H1 (cell line): ENCODE measurements around the gene SND1. TPM values are rescaled to one million over a fixed set of nuclear protein-coding genes. Genes with fewer than 3 reads are reported as not detected.

Source experiments
- CTCF ChIA-PET: fragments of 300-600 bp; sonication (Branson Sonifier 250); formaldehyde crosslinking; loops from one replicate; lab custom pipeline; 2021; ENCODE audit not compliant: partially characterized antibody; lab: Charles Lee
- POLR2A ChIA-PET: fragments of 300-600 bp; sonication (Branson Sonifier 250); formaldehyde crosslinking; loops from one replicate; lab custom pipeline; 2021; ENCODE audit warnings: inconsistent platforms; ENCODE audit not compliant: partially characterized antibody; lab: Charles Lee
- DNase-seq, 2 experiments: peaks; one replicate each; pipeline versions ENCODE4 v3.0.0 to v3.0.0-alpha.2; 2010 to 2022; ENCODE audit warnings: low spot score in 2 of 2, low read depth in 1 of 2, mixed read lengths in 1 of 2
- FAIRE-seq: peaks from 2 replicates; lab custom pipeline; 2011; peaks lifted over from hg19 to GRCh38; lab: Jason Lieb, UNC
- H2AFZ ChIP-seq: 2 replicates; pipeline ENCODE4 v1.8.1; 2012; ENCODE audit warnings: low read length, inconsistent platforms
- H2AK5ac ChIP-seq: 2 replicates; pipeline ENCODE4 v1.6.1; 2013; ENCODE audit warnings: low read depth, low read length
- H2BK120ac ChIP-seq: replicated peaks from 2 replicates; pipeline ENCODE3; 2013; ENCODE audit warnings: low read depth, low read length, inconsistent platforms
- H2BK12ac ChIP-seq: 2 replicates; pipeline ENCODE4 v1.6.1; 2013; ENCODE audit warnings: low read depth, low read length
- H2BK15ac ChIP-seq: 2 replicates; pipeline ENCODE4 v1.6.1; 2013; ENCODE audit warnings: low read length
- H2BK20ac ChIP-seq: 2 replicates; pipeline ENCODE4 v1.6.1; 2013; ENCODE audit warnings: low read length
- H2BK5ac ChIP-seq: 2 replicates; pipeline ENCODE4 v1.6.1; 2013; ENCODE audit warnings: low read depth, low read length
- H3K14ac ChIP-seq: 2 replicates; pipeline ENCODE4 v1.6.1; 2013; ENCODE audit warnings: inconsistent platforms; ENCODE audit not compliant: insufficient read length
- H3K18ac ChIP-seq: 2 replicates; pipeline ENCODE4 v1.6.1; 2013; ENCODE audit warnings: low read length; ENCODE audit errors: extremely low read depth
- H3K23ac ChIP-seq: 2 replicates; pipeline ENCODE4 v1.6.1; 2013; ENCODE audit warnings: inconsistent platforms; ENCODE audit not compliant: insufficient read length
- H3K23me2 ChIP-seq: 2 replicates; pipeline ENCODE4 v1.6.1; 2013; ENCODE audit warnings: low read depth, low read length
- H3K27ac ChIP-seq: 2 replicates; pipeline ENCODE4 v1.6.1; 2011; ENCODE audit warnings: low read depth, low read length, inconsistent platforms
- H3K27me3 ChIP-seq, 4 experiments: replicated peaks in 1 of 4; 1 replicate in 1 of 4; 2 replicates in 3 of 4; pipeline versions ENCODE4 v1.6.1 to v1.8.1; 2011 to 2013; ENCODE audit warnings: low read length in 3 of 4, mild to moderate bottlenecking in 3 of 4, inconsistent platforms in 2 of 4, mixed read lengths in 2 of 4, moderate library complexity in 1 of 4; ENCODE audit not compliant: control insufficient read depth in 3 of 4, insufficient read depth in 3 of 4; ENCODE audit errors: extremely low read depth in 1 of 4
- H3K36me3 ChIP-seq, 4 experiments: 2 replicates each; pipeline versions ENCODE4 v1.6.1 to v1.8.1; 2011 to 2013; ENCODE audit warnings: mild to moderate bottlenecking in 4 of 4, low read length in 3 of 4, moderate library complexity in 2 of 4, control low read depth in 1 of 4, inconsistent platforms in 1 of 4; ENCODE audit not compliant: insufficient read depth in 4 of 4, control insufficient read depth in 2 of 4
- H3K4ac ChIP-seq: replicated peaks from 2 replicates; pipeline ENCODE3; 2013; ENCODE audit warnings: low read length, low read depth, mixed read lengths, inconsistent platforms; ENCODE audit not compliant: insufficient read length
- H3K4me1 ChIP-seq, 4 experiments: replicated peaks in 1 of 4; 1 replicate in 1 of 4; 2 replicates in 3 of 4; pipeline versions ENCODE4 v1.6.1 to v1.8.1; 2011 to 2013; ENCODE audit warnings: low read length in 3 of 4, inconsistent platforms in 2 of 4, mixed read lengths in 1 of 4; ENCODE audit not compliant: insufficient read depth in 4 of 4, control insufficient read depth in 3 of 4
- H3K4me2 ChIP-seq, 2 experiments: 2 replicates each; pipeline versions ENCODE4 v1.6.1 to v1.8.1; 2011 to 2013; ENCODE audit warnings: low read depth in 2 of 2, low read length in 2 of 2, control low read depth in 1 of 2, inconsistent platforms in 1 of 2, mild to moderate bottlenecking in 1 of 2; ENCODE audit not compliant: insufficient read depth in 1 of 2
- H3K4me3 ChIP-seq, 4 experiments: fragments of 200-600, 300-600 bp in 1 of 4; sonication (generic), shearing (Covaris generic), sonication (Bioruptor Twin) in 1 of 4; 2 replicates each; pipeline versions ENCODE4 v1.5.1 to v1.8.1; 2011 to 2016; ENCODE audit warnings: low read length in 4 of 4, low read depth in 3 of 4, control low read depth in 2 of 4, inconsistent platforms in 2 of 4, mild to moderate bottlenecking in 2 of 4, mixed read lengths in 1 of 4, moderate library complexity in 1 of 4; ENCODE audit not compliant: insufficient read depth in 2 of 4; ENCODE audit errors: extremely low read depth in 1 of 4
- H3K56ac ChIP-seq: replicated peaks from 2 replicates; pipeline ENCODE3; 2013; ENCODE audit warnings: low read depth, mild to moderate bottlenecking, mixed read lengths, low read length, inconsistent platforms; ENCODE audit not compliant: insufficient read length
- H3K79me1 ChIP-seq: 2 replicates; pipeline ENCODE4 v1.6.1; 2013; ENCODE audit warnings: low read depth, low read length, control low read depth
- H3K79me2 ChIP-seq, 2 experiments: 2 replicates each; pipeline versions ENCODE4 v1.6.1 to v1.8.1; 2012 to 2013; ENCODE audit warnings: low read length in 2 of 2, mild to moderate bottlenecking in 2 of 2, inconsistent platforms in 1 of 2; ENCODE audit not compliant: insufficient read depth in 2 of 2, control insufficient read depth in 1 of 2
- H3K9ac ChIP-seq, 4 experiments: replicated peaks in 1 of 4; 1 replicate in 1 of 4; 2 replicates in 3 of 4; pipeline versions ENCODE4 v1.6.1 to v1.8.1; 2011 to 2013; ENCODE audit warnings: low read depth in 3 of 4, low read length in 3 of 4, control low read depth in 2 of 4, mild to moderate bottlenecking in 2 of 4, moderate library complexity in 2 of 4, inconsistent platforms in 1 of 4; ENCODE audit errors: extremely low read depth in 1 of 4
- H3K9me3 ChIP-seq, 2 experiments: 2 replicates each; pipeline versions ENCODE4 v1.6.1 to v1.8.1; 2012 to 2013; ENCODE audit warnings: mild to moderate bottlenecking in 2 of 2, moderate library complexity in 2 of 2, control low read depth in 1 of 2, inconsistent platforms in 1 of 2, low read depth in 1 of 2, low read length in 1 of 2, mixed read lengths in 1 of 2; ENCODE audit not compliant: insufficient read depth in 2 of 2
- H4K20me1 ChIP-seq, 2 experiments: replicated peaks in 1 of 2; 2 replicates each; pipeline versions ENCODE3 to v1.8.1; 2011 to 2013; ENCODE audit warnings: inconsistent platforms in 2 of 2, low read length in 2 of 2, mild to moderate bottlenecking in 1 of 2; ENCODE audit not compliant: insufficient read depth in 2 of 2, control insufficient read depth in 1 of 2
- H4K5ac ChIP-seq: 2 replicates; pipeline ENCODE4 v1.6.1; 2013; ENCODE audit warnings: low read length, low read depth, mixed read lengths, inconsistent platforms; ENCODE audit not compliant: insufficient read length
- H4K8ac ChIP-seq: 2 replicates; pipeline ENCODE4 v1.8.0; 2013; ENCODE audit warnings: mild to moderate bottlenecking, moderate library complexity, low read length, inconsistent platforms; ENCODE audit not compliant: insufficient read depth; ENCODE audit errors: extremely low read depth
- H4K91ac ChIP-seq: replicated peaks from 2 replicates; pipeline ENCODE3; 2013; ENCODE audit warnings: low read length, mixed read lengths, inconsistent platforms; ENCODE audit not compliant: insufficient read length
- WGBS, 2 experiments: shearing (Covaris generic) in 1 of 2; methylation state at CpG; one replicate each; pipeline versions ENCODE4 v1.1.6 to v1.1.7; 2013 to 2015; ENCODE audit warnings: low lambda C conversion rate in 2 of 2, mixed read lengths in 2 of 2, inconsistent platforms in 1 of 2, low coverage in 1 of 2, missing lambda C conversion rate in 1 of 2; ENCODE audit not compliant: insufficient replicate concordance in 2 of 2, insufficient coverage in 1 of 2, insufficient read length in 1 of 2; ENCODE audit errors: extremely low coverage in 1 of 2, missing lambda C conversion rate in 1 of 2; 5-methylcytosine and 5-hydroxymethylcytosine counted together
- polyA plus RNA-seq, 7 experiments: library from polyadenylated mRNA; depleted of rRNA in 3 of 7; stranded (reverse) in 5 of 7; unstranded in 2 of 7; fragments of >200 nt in 5 of 7; fragments of 200-250 nt in 2 of 7; gene quantifications; 1 replicate in 5 of 7; 2 replicates in 1 of 7; 4 replicates in 1 of 7; pipeline versions ENCODE4 v1.2.1 to v1.2.3, GENCODE V29; 2011 to 2013; ENCODE audit warnings: missing spikeins in 2 of 7, mixed read lengths in 2 of 7
- total RNA-seq: library from RNA; stranded (reverse); fragmentation: NEBNext Ultra II Directional; extraction: Animal tissue kit (Norgen Biotek cat#: 25700); gene quantifications from 2 replicates; pipeline ENCODE4 v1.2.1, GENCODE V29; 2021

Gene SND1
- total and polyA plus RNA-seq, 2 of the 8 experiments (the other 6 are each of a cell fraction or from before 2014, with no cell fraction given): 122 to 290 TPM

- no peak for FAIRE-seq
These were observed 328.9 kb downstream of the SND1 start for GRCh38 chr7:127980901-127981300.

More at GRCh38 chr7:127980901-127981300, 328.9 kb downstream of the SND1 start:
- Histone ChIP-seq H3K27me3 (no peaks in the 10 kb centered on the region), H3K9ac (no peak overlapping the region), H3K9me3 (no peaks in the 10 kb centered on the region), H2BK15ac (no peak overlapping the region), H4K8ac (no peak overlapping the region), H4K91ac (no peak overlapping the region), H3K4me1 (peaks cover 4 to 7% (median 6%) of the 10 kb centered on the region in 4 experiments; a peak in 4 of 7 replicates), H3K23me2 (peaks cover 2% of the 10 kb centered on the region; the same call in 1 of the 2 replicates), H3K79me1 (no peaks in the 10 kb centered on the region; the same call in none of the 2 replicates), H2BK20ac (no peak overlapping the region), H3K4me2 (no peak overlapping the region), H2AK5ac (no peak overlapping the region), H3K4me3 (no peak overlapping the region), H4K20me1 (no peaks in the 10 kb centered on the region), H3K56ac (no peak overlapping the region), H3K23ac (no peak overlapping the region), H2BK5ac (no peak overlapping the region), H3K18ac (no peak overlapping the region), H4K5ac (no peak overlapping the region), H2BK120ac (no peak overlapping the region), H2AFZ (no peak overlapping the region), H3K79me2 (peaks cover 0 to 4% of the 10 kb centered on the region in 2 experiments; a peak in 1 of 4 replicates), H3K14ac (no peak overlapping the region), H3K4ac (no peak overlapping the region), H3K36me3 (peaks cover 0 to 11% (median 0%) of the 10 kb centered on the region in 4 experiments; a peak in 1 of 8 replicates), H2BK12ac (no peak overlapping the region), H3K27ac (no peak overlapping the region)
- POLR2A ChIA-PET: no interaction called here
- CTCF ChIA-PET: interaction anchor here (0.7 to 1.0 kb wide), 3 partner anchors 12 to 123 kb away, joined by 3 to 5 read pairs (median 5); no protein-coding TSS in a partner anchor
- DNase-seq: no peak
- WGBS, 2 experiments: 65% methylated on average over 1 of the region's 1 CpG; no CpG with 5 or more reads in 1 of the 2 experiments
